Measurements from ENCODE around the gene ITIH4. TPM values are rescaled to one million over a fixed set of nuclear protein-coding genes. Genes with fewer than 3 reads are reported as not detected.

The ITIH4 gene
- total and polyA plus RNA-seq, 2 of the 13 experiments (the other 11 are each of a cell fraction or from before 2014, with no cell fraction given) = 2.7 to 5.3 TPM

DNA sequence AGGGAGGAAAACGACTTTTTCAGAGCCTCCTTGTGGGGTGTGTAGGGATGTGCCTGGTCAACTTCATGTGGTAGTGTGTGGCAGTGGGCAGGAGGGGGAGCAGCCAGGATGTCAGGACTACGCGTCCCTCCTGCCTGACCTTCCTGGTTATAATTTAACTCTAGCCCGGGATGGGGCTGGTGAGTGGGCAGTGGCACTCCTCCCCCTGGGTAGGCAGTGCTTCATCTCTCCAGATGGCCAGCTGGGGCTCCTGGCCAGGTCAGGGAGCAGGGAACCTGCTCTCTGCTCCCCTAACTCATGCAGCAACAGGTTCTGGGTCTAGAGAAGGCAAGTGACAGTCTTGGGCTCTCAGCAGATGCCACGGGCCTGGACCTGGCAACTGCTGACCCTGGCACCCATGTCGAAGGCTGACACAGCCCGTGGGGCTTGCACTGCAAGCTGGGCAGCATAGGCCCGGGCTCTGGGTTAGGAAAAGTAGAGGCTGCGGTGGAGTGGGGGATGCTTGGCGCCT, 2.6 kb downstream of the ITIH4 start (continued):
- TF ChIP-seq, protein P1, sequence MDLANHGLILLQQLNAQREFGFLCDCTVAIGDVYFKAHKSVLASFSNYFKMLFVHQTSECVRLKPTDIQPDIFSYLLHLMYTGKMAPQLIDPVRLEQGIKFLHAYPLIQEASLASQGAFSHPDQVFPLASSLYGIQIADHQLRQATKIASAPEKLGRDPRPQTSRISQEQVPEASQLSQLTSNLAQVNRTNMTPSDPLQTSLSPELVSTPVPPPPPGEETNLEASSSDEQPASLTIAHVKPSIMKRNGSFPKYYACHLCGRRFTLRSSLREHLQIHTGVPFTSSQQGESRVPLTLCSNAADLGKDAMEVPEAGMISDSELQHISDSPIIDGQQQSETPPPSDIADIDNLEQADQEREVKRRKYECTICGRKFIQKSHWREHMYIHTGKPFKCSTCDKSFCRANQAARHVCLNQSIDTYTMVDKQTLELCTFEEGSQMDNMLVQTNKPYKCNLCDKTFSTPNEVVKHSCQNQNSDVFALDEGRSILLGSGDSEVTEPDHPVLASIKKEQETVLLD (CRISPR knock-in tag; IDR thresholded peaks at IDR 0.05; ENCODE audit: low read depth) = no peak
- no peak for TF ChIP-seq KLF13 (CRISPR knock-in tag; IDR thresholded peaks at IDR 0.05)
- TF ChIP-seq FOSL1 (CRISPR knock-in tag; IDR thresholded peaks at IDR 0.05; ENCODE audit: borderline replicate concordance) = no peak
- TF ChIP-seq PHF21A (CRISPR knock-in tag; IDR thresholded peaks at IDR 0.05) = no peak; the same call in 1 of the 2 replicates
- no peak for TF ChIP-seq PHF5A (CRISPR knock-in tag; IDR thresholded peaks at IDR 0.05; ENCODE audit: low read depth, unreplicated experiment)
- no peak for TF ChIP-seq SUZ12 (IDR thresholded peaks at IDR 0.05; ENCODE audit: low read depth, low read length)
- no peak for TF ChIP-seq ZFAT (CRISPR knock-in tag; conservative IDR thresholded peaks at IDR 0.05)
- TF ChIP-seq, protein P2, sequence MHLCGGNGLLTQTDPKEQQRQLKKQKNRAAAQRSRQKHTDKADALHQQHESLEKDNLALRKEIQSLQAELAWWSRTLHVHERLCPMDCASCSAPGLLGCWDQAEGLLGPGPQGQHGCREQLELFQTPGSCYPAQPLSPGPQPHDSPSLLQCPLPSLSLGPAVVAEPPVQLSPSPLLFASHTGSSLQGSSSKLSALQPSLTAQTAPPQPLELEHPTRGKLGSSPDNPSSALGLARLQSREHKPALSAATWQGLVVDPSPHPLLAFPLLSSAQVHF (CRISPR knock-in tag; IDR thresholded peaks at IDR 0.05) = no peak
- no peak for TF ChIP-seq POGZ (CRISPR knock-in tag; IDR thresholded peaks at IDR 0.05)
- TF ChIP-seq TCF7 (IDR thresholded peaks at IDR 0.05; ENCODE audit: low read depth) = no peak
- TF ChIP-seq, protein P3, sequence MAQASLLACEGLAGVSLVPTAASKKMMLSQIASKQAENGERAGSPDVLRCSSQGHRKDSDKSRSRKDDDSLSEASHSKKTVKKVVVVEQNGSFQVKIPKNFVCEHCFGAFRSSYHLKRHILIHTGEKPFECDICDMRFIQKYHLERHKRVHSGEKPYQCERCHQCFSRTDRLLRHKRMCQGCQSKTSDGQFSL (CRISPR knock-in tag; IDR thresholded peaks at IDR 0.05) = peak; percentile 67; the same call in 1 of the 2 replicates
- TF ChIP-seq, protein P4, sequence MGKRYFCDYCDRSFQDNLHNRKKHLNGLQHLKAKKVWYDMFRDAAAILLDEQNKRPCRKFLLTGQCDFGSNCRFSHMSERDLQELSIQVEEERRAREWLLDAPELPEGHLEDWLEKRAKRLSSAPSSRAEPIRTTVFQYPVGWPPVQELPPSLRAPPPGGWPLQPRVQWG (CRISPR knock-in tag; IDR thresholded peaks at IDR 0.05; ENCODE audit: borderline replicate concordance, low read depth) = no peak
- TF ChIP-seq KIAA2018 (CRISPR knock-in tag; IDR thresholded peaks at IDR 0.05; ENCODE audit: borderline replicate concordance) = 0 out of 2 replicates have a peak, but pooled peaks have one; percentile 64
- no peak for TF ChIP-seq ZNF3 (CRISPR knock-in tag; IDR thresholded peaks at IDR 0.05)
- no peak for TF ChIP-seq JUN (CRISPR knock-in tag; IDR thresholded peaks at IDR 0.05)
- no peak; the same call in 1 of the 2 replicates for TF ChIP-seq HOXA3 (CRISPR knock-in tag; IDR thresholded peaks at IDR 0.05)
- TF ChIP-seq CBX5 (CRISPR knock-in tag; IDR thresholded peaks at IDR 0.05; ENCODE audit: borderline replicate concordance) = no peak
- TF ChIP-seq, protein P5, sequence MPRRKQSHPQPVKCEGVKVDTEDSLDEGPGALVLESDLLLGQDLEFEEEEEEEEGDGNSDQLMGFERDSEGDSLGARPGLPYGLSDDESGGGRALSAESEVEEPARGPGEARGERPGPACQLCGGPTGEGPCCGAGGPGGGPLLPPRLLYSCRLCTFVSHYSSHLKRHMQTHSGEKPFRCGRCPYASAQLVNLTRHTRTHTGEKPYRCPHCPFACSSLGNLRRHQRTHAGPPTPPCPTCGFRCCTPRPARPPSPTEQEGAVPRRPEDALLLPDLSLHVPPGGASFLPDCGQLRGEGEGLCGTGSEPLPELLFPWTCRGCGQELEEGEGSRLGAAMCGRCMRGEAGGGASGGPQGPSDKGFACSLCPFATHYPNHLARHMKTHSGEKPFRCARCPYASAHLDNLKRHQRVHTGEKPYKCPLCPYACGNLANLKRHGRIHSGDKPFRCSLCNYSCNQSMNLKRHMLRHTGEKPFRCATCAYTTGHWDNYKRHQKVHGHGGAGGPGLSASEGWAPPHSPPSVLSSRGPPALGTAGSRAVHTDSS (CRISPR knock-in tag; conservative IDR thresholded peaks at IDR 0.05) = no peak

Measured in HepG2 (cell line).